IPS-18a (cell line): ENCODE results near the gene SKI.
"Not testable (repeated sequence)": the region's sequence is repeated elsewhere in the genome, so short reads cannot be mapped to it uniquely, and the experiment has no call there.

Experiments
- H3K27ac ChIP-seq: one replicate; pipeline ENCODE4 v1.5.1; 2013; ENCODE audit warnings: low read length
- H3K27me3 ChIP-seq: one replicate; pipeline ENCODE4 v1.6.1; 2013; ENCODE audit warnings: mild to moderate bottlenecking, low read length; ENCODE audit not compliant: control insufficient read depth, insufficient read depth
- H3K36me3 ChIP-seq: one replicate; pipeline ENCODE4 v1.6.1; 2013; ENCODE audit warnings: low read depth, low read length; ENCODE audit not compliant: control insufficient read depth
- H3K4me1 ChIP-seq: one replicate; pipeline ENCODE4 v1.6.1; 2013; ENCODE audit warnings: low read depth, low read length; ENCODE audit not compliant: control insufficient read depth
- H3K4me3 ChIP-seq: one replicate; pipeline ENCODE4 v1.5.1; 2013; ENCODE audit warnings: low read length
- H3K9ac ChIP-seq: one replicate; pipeline ENCODE4 v1.6.1; 2013; ENCODE audit warnings: mild to moderate bottlenecking, low read length, moderate library complexity
- H3K9me3 ChIP-seq: one replicate; pipeline ENCODE4 v1.6.1; 2013; ENCODE audit warnings: low read depth, low read length; ENCODE audit not compliant: control insufficient read depth

Gene SKI

DNA sequence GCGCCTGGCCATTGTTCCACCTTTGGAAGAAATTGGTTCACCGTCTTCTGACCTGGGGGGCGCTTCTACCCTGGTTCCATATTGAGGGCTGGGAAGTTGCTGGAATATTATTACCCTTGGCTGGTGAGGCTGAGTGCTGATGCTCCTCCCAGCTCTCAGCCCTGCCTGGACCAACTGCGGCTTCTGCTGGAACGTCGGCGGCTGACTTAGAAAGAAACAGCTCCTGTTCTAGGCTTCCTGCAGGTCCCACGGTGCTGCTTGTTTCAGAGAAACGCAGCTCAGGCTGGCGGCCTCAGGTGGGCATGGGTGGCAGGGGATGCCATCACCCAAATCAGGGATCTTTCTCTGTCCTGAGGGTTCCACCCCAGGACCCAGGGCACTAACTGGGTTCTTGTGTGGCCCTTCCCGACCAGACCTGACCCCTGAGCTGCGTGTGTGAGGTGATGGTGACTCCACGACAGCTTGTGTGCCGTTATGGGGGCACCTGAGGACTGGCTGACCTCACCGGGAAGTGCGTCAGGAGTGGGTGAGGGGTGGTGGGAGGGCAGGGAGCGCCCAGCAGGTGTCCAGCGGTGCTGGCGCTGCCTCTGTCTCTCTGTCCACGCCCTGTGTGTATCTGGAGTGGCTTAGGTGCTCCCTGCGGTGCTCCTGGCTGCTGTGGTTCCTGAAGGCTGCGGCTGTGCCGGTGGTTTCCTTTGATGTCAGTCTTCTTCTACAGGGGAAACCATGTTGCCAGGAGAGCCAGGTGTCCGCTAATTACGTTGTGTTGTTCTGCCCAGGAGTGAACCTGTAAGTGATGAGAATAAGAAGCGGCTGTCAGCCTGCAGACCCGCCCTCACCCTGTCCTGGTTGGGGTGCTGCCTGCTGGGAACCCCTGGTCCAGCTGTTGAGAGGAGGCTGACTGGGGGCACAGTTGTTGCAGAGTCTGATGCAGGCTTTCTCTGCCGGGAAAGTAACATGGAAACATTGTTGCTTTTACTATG, 8.9 kb downstream of the SKI start:
- Histone ChIP-seq H3K9ac (no peak overlapping the region), H3K4me3 (no peak overlapping the region), H3K36me3 (no peaks in the 10 kb centered on the region), H3K4me1 (no peaks in the 10 kb centered on the region), H3K9me3 (no peaks in the 10 kb centered on the region), H3K27ac (no peak overlapping the region), H3K27me3 (no peaks in the 10 kb centered on the region)

DNA sequence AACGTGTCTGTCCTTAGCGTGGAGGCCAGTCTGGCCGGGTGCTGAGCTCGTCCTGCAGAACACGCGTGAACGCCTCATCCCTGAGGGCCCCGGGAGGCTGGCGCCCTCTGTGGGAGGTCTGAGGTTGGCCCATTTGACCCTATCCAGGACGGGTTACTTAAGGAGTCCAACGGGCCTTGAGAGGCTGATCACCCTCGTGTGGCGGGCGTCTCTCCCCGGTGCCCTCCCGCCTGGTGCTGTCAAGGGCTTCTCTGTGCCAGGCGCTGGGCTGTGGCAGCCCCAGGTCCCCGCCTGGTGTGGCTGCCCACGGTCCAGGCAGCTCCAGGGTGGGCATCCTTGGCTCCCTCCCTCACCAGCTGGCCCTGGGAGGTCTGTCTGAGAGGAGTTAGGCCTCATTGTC, 9.7 kb downstream of the SKI start:
- H3K27ac ChIP-seq, result no peak overlapping the region
- H3K4me3 ChIP-seq, result no peak overlapping the region
- no peaks in the 10 kb centered on the region for H3K9me3 ChIP-seq
- no peaks in the 10 kb centered on the region for H3K4me1 ChIP-seq
- no peaks in the 10 kb centered on the region for H3K36me3 ChIP-seq
- H3K9ac ChIP-seq, result no peak overlapping the region
- H3K27me3 ChIP-seq, result no peaks in the 10 kb centered on the region

DNA sequence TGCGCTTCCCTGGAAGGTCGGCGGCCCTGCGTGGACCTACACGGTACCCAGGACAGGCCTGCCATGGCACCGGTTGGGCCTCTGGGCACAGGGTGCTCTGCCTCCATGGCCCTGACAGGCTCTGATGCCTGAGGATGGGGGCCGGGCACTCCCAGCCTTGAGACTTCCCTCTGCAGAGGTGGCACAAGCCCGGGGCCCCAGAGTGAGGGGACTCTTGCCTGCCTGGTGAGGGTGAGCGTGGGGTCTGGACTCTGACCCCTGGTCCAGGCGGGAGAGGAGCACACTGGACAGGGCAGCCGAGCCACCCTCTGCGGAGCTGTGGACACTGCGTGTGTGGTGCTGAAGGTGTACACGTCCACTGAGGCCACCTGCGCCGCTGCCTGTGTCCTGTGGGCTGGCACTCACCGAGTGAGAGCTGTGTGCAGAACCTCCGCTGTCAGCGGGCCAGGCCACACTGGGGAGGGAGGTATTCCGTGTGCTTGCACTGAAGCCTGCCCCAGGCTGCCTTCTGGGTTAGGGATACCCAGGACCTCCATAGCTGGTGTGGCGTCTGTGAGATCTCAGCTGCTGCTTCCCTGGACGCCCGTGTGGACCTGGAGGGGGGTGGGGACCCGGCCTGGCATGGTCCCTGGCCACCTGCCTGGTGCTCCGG, 10.4 kb downstream of the SKI start:
- Histone ChIP-seq H3K27me3 (no peaks in the 10 kb centered on the region), H3K4me1 (no peaks in the 10 kb centered on the region), H3K27ac (no peak overlapping the region), H3K36me3 (no peaks in the 10 kb centered on the region), H3K9me3 (no peaks in the 10 kb centered on the region), H3K4me3 (no peak overlapping the region), H3K9ac (no peak overlapping the region)

DNA sequence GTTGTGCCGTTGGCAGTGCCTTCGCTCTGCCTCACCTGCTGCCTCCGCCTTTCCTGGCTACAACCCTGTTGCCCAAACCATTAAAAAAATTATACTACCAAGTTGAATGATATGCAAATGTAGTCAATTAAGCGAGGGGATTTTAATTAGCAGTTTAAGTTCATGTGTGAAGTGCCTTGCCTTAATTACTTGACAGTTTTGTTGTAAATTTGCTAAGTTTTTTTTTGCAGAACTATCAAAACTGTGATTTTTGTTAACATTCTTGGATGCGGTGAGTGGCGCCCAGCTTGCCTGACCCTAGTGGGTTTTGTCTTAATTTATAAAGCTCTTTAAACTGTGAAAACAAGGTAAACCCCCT, 10.9 kb downstream of the SKI start:
- no peak overlapping the region for H3K4me3 ChIP-seq
- no peaks in the 10 kb centered on the region for H3K4me1 ChIP-seq
- H3K9me3 ChIP-seq, result no peaks in the 10 kb centered on the region
- no peaks in the 10 kb centered on the region for H3K36me3 ChIP-seq
- H3K27ac ChIP-seq, result no peak overlapping the region
- H3K9ac ChIP-seq, result no peak overlapping the region
- H3K27me3 ChIP-seq, result no peaks in the 10 kb centered on the region

DNA sequence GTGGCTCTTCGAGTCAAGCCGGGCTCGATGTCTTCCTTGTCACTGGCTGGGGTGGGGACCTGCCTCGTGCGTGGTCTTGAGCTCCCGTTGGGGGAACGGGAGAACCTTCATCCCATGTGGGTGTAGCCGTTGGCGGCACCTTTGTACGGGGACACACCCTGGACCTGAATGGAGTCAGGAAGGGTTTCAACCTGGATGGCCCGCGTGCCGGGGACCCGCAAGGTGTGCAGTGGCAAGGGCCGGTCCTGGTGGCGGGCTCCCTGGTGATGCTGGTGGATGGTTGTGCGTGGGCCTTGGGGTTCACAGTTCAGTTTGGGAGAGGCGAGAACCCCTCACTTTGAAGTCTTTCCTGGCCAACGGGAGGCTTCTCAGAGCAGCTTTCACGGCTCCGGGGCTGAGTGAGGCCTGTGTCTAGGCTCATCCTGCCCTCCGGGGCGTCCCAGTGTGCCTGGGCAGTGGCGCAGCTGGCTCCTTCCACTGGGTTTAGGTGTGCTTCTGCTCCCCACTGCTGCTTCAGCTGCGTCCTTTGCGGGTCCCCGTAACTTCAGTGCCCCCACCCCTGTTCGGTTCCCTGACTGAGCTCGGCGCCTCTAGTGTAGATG, 11.4 kb downstream of the SKI start:
- H3K4me1 ChIP-seq, result no peaks in the 10 kb centered on the region
- no peaks in the 10 kb centered on the region for H3K27me3 ChIP-seq
- H3K9me3 ChIP-seq, result no peaks in the 10 kb centered on the region
- no peak overlapping the region for H3K27ac ChIP-seq
- no peak overlapping the region for H3K4me3 ChIP-seq
- H3K9ac ChIP-seq, result no peak overlapping the region
- no peaks in the 10 kb centered on the region for H3K36me3 ChIP-seq

DNA sequence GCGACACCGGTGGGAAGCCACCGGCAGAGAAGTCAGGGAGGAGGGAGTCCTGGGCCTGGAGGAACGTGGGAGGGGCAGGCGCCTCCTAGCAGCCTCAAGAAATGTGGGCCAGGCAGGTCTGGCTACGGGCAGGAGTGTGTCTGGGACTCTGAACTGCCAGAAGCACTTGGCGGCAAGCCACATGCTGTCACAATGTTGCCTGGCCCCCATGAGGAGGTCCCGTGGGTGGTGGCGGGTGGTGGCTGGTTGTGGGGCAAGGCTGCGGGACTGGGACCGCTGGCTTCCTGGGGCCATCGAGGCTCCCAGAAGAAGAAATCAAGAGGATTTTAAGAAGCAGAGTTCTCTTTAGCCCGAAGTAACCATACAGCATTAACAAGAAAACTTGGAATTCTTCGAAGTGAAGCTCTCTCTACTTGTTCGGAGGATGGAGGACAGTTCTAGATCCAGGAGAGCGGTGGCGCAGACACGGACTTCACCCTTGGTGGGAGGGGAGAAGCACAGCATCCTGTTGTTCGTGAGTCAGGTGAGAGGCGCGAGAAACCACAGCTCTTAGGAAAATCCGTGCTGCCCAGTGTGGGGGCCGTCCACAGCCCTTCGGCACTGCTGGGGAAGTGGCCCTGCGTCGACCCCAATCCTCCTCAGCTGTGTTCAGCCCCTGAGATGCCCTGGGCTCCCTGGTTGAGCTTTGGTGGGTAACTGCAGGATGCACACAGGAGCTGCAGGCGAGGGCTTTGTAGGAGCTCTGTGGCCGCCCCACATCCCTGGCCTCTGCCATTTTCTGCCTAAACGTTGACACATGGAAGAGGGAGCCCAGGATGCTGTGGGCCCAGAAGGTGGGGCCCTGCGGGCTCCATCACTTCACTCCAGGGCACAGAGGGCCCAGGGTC, 12.4 kb downstream of the SKI start:
- Histone ChIP-seq H3K4me1 (no peaks in the 10 kb centered on the region), H3K27ac (no peak overlapping the region), H3K27me3 (no peaks in the 10 kb centered on the region), H3K36me3 (no peaks in the 10 kb centered on the region), H3K9ac (no peak overlapping the region), H3K9me3 (no peaks in the 10 kb centered on the region), H3K4me3 (no peak overlapping the region)

DNA sequence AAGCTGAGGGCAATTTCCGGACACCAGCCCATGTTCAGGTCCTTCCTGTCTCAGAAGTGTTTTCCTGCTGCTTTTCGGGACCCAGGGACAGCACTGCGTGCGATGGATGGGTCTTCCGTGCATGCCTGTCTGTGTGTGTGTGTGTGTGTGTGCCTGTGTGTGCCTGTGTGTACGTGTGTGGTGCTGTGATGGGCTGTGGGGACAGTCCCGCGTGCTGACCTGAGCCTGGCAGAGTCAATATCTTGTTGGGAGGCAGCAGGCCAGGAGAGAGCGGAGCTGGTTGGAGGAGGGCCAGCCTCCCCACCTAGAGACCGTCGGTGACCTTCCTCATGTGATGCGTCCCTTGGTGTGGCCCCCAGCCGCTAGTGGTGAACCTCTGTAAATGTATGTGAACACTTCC, 13.7 kb downstream of the SKI start:
- H3K27me3 ChIP-seq, result no peaks in the 10 kb centered on the region
- H3K4me1 ChIP-seq, result peaks cover 7% of the 10 kb centered on the region
- no peak overlapping the region for H3K4me3 ChIP-seq
- H3K27ac ChIP-seq, result no peak overlapping the region
- no peaks in the 10 kb centered on the region for H3K36me3 ChIP-seq
- H3K9me3 ChIP-seq, result no peaks in the 10 kb centered on the region
- H3K9ac ChIP-seq, result no peak overlapping the region

DNA sequence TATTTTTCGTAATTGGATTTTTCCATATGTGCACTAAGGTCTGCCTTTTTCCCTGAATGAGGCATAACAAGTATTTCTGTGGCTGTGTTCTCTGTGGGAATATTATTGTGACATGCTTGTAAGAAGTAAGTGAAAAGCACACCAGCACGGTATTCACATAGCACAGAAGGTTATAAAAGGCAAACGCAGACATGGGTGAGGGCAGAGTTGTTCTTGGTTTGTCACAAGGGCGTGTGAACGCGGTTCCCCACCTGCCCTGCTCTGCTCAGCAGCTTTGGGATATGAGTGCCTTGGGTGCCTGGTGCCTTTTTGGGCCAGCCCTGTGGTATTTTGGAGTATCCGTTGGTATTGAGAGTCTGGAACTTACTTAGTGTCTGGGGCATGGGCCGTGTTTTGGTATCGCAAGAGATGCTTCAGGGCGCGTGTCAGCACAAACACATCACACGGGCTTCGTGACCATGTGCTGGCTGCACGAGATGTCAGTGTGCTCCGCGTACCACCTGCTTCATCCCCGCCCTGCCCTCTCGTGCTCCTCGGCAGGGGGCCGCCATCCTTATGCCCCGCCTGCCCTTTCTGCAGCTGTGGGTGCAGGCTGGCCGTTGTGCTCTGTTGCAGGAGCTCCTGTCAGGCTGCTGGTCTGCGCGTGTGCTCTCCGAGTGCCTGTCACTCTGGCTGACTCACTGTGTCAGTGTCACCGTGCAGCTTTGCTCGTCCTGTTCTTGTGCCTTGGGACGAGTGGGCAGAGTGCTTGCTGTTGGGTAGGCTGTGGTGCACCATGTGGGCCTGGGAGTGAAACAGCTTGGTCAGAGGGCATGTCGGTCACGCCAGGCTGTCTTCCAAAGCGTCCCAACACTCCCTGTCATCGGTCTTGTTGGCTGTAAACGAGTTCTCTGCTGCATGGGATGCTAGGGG, 15.0 kb downstream of the SKI start:
- Histone ChIP-seq H3K27ac (no peak overlapping the region), H3K4me1 (peaks cover 17% of the 10 kb centered on the region)

DNA sequence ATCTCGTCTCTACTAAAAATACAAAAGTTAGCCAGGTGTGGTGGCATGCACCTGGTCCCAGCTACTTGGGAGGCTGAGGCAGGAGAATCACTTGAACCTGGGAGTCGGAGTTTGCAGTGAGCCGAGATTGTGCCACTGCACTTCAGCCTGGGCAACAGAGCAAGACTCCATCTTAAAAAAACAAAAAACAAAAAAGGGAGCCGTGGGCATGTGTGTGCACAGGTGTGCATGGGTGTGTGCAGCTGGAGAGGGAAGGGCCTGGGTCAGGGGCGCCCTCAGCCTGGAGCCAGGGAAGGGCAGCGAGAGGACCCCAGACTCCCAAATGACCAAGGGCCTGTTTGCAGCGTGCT, 18.9 kb downstream of the SKI start:
- Histone ChIP-seq H3K9ac (peak overlapping the region; percentile 67), H3K27ac (peak overlapping the region; percentile 95), H3K4me1 (peaks cover 50% of the 10 kb centered on the region)
- H3K27me3 ChIP-seq, H3K4me3 ChIP-seq, H3K9me3 ChIP-seq, H3K36me3 ChIP-seq: not testable (repeated sequence)

More for the DNA sequence above, 15.0 kb downstream of the SKI start:
- H3K9ac ChIP-seq, result no peak overlapping the region
- no peaks in the 10 kb centered on the region for H3K36me3 ChIP-seq
- H3K9me3 ChIP-seq, result no peaks in the 10 kb centered on the region
- H3K4me3 ChIP-seq, result no peak overlapping the region
- no peaks in the 10 kb centered on the region for H3K27me3 ChIP-seq

DNA sequence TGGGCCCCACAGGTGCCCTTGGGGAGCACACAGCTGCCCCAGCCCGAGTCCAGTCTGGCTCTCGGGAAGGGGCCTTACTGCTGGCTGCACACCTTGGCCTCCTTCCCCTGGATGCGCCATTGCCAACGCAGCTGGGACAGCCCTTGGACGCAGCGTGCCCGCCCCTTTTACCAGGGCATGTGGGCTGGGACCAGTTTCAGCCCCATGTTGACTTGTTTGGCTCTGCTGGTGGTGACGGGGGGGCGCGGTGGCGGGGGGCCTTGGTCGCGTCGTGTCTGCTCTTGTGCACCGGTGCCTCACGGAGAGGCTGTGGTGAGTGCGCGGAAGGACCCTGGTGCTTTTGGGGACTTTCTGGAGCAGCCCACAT, 19.6 kb downstream of the SKI start:
- H3K4me3 ChIP-seq, result peak overlapping the region; percentile 45

More for the DNA sequence above, 19.6 kb downstream of the SKI start:
- no peaks in the 10 kb centered on the region for H3K9me3 ChIP-seq
- H3K27ac ChIP-seq, result peak overlapping the region; percentile 95
- H3K4me1 ChIP-seq, result peaks cover 50% of the 10 kb centered on the region
- H3K27me3 ChIP-seq, result no peaks in the 10 kb centered on the region
- no peaks in the 10 kb centered on the region for H3K36me3 ChIP-seq
- peak overlapping the region; percentile 67 for H3K9ac ChIP-seq
